SK-N-SH treated with all-trans-retinoic acid at 6 μM for 48 hours (cell line): Measurements from ENCODE around the gene PLEKHA1.

Experiments used
- ATAC-seq: fragments of 200-7000 bp; cut with Tn5 transposase; 3 replicates; pipeline ENCODE4 v1.9.1; 2020; ENCODE audit warnings: mild to moderate bottlenecking, moderate library complexity
- ARNTL ChIP-seq: fragments of 450-650 bp; formaldehyde crosslinking; IDR thresholded peaks from 2 replicates; pipeline ENCODE4 v1.5.0; 2020; ENCODE audit warnings: low read depth, mild to moderate bottlenecking, moderate library complexity, borderline replicate concordance
- CSDC2 ChIP-seq: fragments of 250-450 bp; sonication (Bioruptor Pico); IDR thresholded peaks from 2 replicates; pipeline ENCODE4 v1.5.0; 2020; ENCODE audit warnings: mild to moderate bottlenecking, moderate library complexity
- ESRRG ChIP-seq: fragments of 250-450 bp; sonication (Bioruptor Pico); IDR thresholded peaks from 2 replicates; pipeline ENCODE4 v1.6.1; 2021; ENCODE audit warnings: mild to moderate bottlenecking
- GLIS3 ChIP-seq: fragments of 250-450 bp; sonication (Bioruptor Pico); IDR thresholded peaks from 2 replicates; pipeline ENCODE4 v1.5.0; 2020; ENCODE audit warnings: mild to moderate bottlenecking, moderate library complexity
- ISL1 ChIP-seq: fragments of 250-450 bp; sonication (Bioruptor Pico); IDR thresholded peaks from 2 replicates; pipeline ENCODE4 v2.1.2; 2022; ENCODE audit warnings: mild to moderate bottlenecking, moderate library complexity
- OSR1 ChIP-seq: fragments of 250-450 bp; sonication (Bioruptor Pico); IDR thresholded peaks from 2 replicates; pipeline ENCODE4 v1.8.0; 2022; ENCODE audit warnings: moderate library complexity, mild to moderate bottlenecking, inconsistent platforms
- PPARA ChIP-seq: fragments of 250-450 bp; sonication (Bioruptor Pico); IDR thresholded peaks from 2 replicates; pipeline ENCODE4 v1.5.0; 2020; ENCODE audit warnings: mild to moderate bottlenecking, borderline replicate concordance
- SNAI2 ChIP-seq: fragments of 250-450 bp; sonication (Bioruptor Pico); IDR thresholded peaks from 2 replicates; pipeline ENCODE4 v1.5.0; 2020; ENCODE audit warnings: mild to moderate bottlenecking, moderate library complexity
- TCF4 ChIP-seq: fragments of 250-450 bp; sonication (Bioruptor Pico); IDR thresholded peaks from 2 replicates; pipeline ENCODE4 v1.8.0; 2021; ENCODE audit warnings: mild to moderate bottlenecking, moderate library complexity, borderline replicate concordance
- ZC3H10 ChIP-seq: fragments of 250-450 bp; sonication (Bioruptor Pico); IDR thresholded peaks from 2 replicates; pipeline ENCODE4 v1.5.1; 2021; ENCODE audit warnings: mild to moderate bottlenecking, moderate library complexity
- ZFP3 ChIP-seq: fragments of 250-450 bp; sonication (Bioruptor Pico); IDR thresholded peaks from 2 replicates; pipeline ENCODE4 v1.5.0; 2020; ENCODE audit warnings: mild to moderate bottlenecking, moderate library complexity
- ZNF565 ChIP-seq: fragments of 450-650 bp; formaldehyde crosslinking; conservative IDR thresholded peaks from 2 replicates; pipeline ENCODE4 v1.5.0; 2020; ENCODE audit warnings: low read depth, mild to moderate bottlenecking, moderate library complexity
- ZNF70 ChIP-seq: fragments of 450-650 bp; formaldehyde crosslinking; IDR thresholded peaks from 2 replicates; pipeline ENCODE4 v1.5.0; 2020; ENCODE audit warnings: mild to moderate bottlenecking, moderate library complexity
- ZNF8 ChIP-seq: fragments of 450-650 bp; formaldehyde crosslinking; IDR thresholded peaks from 2 replicates; pipeline ENCODE4 v1.5.0; 2020; ENCODE audit warnings: mild to moderate bottlenecking, moderate library complexity
- TF ChIP-seq, protein P1 (sequence below): fragments of 250-450 bp; sonication (Bioruptor Pico); IDR thresholded peaks from 2 replicates; pipeline ENCODE4 v1.5.0; 2020; ENCODE audit warnings: mild to moderate bottlenecking, moderate library complexity
- TF ChIP-seq, protein P2 (sequence below): fragments of 250-450 bp; sonication (Bioruptor Pico); IDR thresholded peaks from 2 replicates; pipeline ENCODE4 v1.5.1; 2021; ENCODE audit warnings: mild to moderate bottlenecking, moderate library complexity
- TF ChIP-seq, protein P3 (sequence below): fragments of 250-450 bp; sonication (Bioruptor Pico); IDR thresholded peaks from 2 replicates; pipeline ENCODE4 v1.8.0; 2020; ENCODE audit warnings: mild to moderate bottlenecking, moderate library complexity, borderline replicate concordance
- TF ChIP-seq, protein P4 (sequence below): fragments of 250-450 bp; sonication (Bioruptor Pico); IDR thresholded peaks from 2 replicates; pipeline ENCODE4 v1.5.1; 2020; ENCODE audit warnings: low read depth, mild to moderate bottlenecking, moderate library complexity
- TF ChIP-seq, protein P5 (sequence below): fragments of 250-450 bp; sonication (Bioruptor Pico); IDR thresholded peaks from 2 replicates; pipeline ENCODE4 v1.8.0; 2021; ENCODE audit warnings: low read depth, mild to moderate bottlenecking, moderate library complexity, borderline replicate concordance

The PLEKHA1 gene

DNA sequence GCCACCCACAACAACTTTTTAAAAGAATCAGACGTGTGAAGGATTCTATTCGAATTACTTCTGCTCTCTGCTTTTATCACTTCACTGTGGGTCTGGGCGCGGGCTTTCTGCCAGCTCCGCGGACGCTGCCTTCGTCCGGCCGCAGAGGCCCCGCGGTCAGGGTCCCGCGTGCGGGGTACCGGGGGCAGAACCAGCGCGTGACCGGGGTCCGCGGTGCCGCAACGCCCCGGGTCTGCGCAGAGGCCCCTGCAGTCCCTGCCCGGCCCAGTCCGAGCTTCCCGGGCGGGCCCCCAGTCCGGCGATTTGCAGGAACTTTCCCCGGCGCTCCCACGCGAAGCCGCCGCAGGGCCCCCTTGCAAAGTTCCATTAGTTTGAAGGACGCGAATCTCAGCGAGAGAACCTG, 86.4 kb downstream of the PLEKHA1 start:
- TF ChIP-seq, protein P1, sequence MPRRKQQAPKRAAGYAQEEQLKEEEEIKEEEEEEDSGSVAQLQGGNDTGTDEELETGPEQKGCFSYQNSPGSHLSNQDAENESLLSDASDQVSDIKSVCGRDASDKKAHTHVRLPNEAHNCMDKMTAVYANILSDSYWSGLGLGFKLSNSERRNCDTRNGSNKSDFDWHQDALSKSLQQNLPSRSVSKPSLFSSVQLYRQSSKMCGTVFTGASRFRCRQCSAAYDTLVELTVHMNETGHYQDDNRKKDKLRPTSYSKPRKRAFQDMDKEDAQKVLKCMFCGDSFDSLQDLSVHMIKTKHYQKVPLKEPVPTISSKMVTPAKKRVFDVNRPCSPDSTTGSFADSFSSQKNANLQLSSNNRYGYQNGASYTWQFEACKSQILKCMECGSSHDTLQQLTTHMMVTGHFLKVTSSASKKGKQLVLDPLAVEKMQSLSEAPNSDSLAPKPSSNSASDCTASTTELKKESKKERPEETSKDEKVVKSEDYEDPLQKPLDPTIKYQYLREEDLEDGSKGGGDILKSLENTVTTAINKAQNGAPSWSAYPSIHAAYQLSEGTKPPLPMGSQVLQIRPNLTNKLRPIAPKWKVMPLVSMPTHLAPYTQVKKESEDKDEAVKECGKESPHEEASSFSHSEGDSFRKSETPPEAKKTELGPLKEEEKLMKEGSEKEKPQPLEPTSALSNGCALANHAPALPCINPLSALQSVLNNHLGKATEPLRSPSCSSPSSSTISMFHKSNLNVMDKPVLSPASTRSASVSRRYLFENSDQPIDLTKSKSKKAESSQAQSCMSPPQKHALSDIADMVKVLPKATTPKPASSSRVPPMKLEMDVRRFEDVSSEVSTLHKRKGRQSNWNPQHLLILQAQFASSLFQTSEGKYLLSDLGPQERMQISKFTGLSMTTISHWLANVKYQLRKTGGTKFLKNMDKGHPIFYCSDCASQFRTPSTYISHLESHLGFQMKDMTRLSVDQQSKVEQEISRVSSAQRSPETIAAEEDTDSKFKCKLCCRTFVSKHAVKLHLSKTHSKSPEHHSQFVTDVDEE (CRISPR knock-in tag): no peak
- TF ChIP-seq, protein P2, sequence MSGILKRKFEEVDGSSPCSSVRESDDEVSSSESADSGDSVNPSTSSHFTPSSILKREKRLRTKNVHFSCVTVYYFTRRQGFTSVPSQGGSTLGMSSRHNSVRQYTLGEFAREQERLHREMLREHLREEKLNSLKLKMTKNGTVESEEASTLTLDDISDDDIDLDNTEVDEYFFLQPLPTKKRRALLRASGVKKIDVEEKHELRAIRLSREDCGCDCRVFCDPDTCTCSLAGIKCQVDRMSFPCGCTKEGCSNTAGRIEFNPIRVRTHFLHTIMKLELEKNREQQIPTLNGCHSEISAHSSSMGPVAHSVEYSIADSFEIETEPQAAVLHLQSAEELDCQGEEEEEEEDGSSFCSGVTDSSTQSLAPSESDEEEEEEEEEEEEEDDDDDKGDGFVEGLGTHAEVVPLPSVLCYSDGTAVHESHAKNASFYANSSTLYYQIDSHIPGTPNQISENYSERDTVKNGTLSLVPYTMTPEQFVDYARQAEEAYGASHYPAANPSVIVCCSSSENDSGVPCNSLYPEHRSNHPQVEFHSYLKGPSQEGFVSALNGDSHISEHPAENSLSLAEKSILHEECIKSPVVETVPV (CRISPR knock-in tag): no peak
- TF ChIP-seq, protein P3, sequence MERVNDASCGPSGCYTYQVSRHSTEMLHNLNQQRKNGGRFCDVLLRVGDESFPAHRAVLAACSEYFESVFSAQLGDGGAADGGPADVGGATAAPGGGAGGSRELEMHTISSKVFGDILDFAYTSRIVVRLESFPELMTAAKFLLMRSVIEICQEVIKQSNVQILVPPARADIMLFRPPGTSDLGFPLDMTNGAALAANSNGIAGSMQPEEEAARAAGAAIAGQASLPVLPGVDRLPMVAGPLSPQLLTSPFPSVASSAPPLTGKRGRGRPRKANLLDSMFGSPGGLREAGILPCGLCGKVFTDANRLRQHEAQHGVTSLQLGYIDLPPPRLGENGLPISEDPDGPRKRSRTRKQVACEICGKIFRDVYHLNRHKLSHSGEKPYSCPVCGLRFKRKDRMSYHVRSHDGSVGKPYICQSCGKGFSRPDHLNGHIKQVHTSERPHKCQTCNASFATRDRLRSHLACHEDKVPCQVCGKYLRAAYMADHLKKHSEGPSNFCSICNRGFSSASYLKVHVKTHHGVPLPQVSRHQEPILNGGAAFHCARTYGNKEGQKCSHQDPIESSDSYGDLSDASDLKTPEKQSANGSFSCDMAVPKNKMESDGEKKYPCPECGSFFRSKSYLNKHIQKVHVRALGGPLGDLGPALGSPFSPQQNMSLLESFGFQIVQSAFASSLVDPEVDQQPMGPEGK (CRISPR knock-in tag): no peak
- TF ChIP-seq ARNTL (CRISPR knock-in tag) (no peak), ZNF70 (CRISPR knock-in tag) (no peak), SNAI2 (no peak), ZNF8 (CRISPR knock-in tag) (no peak), GLIS3 (CRISPR knock-in tag) (no peak), TCF4 (no peak), ZNF565 (CRISPR knock-in tag) (no peak), ISL1 (CRISPR knock-in tag) (no peak), CSDC2 (no peak), ZC3H10 (CRISPR knock-in tag) (no peak), OSR1 (CRISPR knock-in tag) (no peak), ZFP3 (CRISPR knock-in tag) (no peak), ESRRG (CRISPR knock-in tag) (no peak), PPARA (no peak)
- TF ChIP-seq, protein P4, sequence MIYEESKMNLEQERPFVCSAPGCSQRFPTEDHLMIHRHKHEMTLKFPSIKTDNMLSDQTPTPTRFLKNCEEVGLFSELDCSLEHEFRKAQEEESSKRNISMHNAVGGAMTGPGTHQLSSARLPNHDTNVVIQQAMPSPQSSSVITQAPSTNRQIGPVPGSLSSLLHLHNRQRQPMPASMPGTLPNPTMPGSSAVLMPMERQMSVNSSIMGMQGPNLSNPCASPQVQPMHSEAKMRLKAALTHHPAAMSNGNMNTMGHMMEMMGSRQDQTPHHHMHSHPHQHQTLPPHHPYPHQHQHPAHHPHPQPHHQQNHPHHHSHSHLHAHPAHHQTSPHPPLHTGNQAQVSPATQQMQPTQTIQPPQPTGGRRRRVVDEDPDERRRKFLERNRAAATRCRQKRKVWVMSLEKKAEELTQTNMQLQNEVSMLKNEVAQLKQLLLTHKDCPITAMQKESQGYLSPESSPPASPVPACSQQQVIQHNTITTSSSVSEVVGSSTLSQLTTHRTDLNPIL (CRISPR knock-in tag): no peak
- TF ChIP-seq, protein P5, sequence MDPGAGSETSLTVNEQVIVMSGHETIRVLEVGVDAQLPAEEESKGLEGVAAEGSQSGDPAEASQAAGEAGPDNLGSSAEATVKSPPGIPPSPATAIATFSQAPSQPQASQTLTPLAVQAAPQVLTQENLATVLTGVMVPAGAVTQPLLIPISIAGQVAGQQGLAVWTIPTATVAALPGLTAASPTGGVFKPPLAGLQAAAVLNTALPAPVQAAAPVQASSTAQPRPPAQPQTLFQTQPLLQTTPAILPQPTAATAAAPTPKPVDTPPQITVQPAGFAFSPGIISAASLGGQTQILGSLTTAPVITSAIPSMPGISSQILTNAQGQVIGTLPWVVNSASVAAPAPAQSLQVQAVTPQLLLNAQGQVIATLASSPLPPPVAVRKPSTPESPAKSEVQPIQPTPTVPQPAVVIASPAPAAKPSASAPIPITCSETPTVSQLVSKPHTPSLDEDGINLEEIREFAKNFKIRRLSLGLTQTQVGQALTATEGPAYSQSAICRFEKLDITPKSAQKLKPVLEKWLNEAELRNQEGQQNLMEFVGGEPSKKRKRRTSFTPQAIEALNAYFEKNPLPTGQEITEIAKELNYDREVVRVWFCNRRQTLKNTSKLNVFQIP: no peak
- ATAC-seq: no peak

DNA sequence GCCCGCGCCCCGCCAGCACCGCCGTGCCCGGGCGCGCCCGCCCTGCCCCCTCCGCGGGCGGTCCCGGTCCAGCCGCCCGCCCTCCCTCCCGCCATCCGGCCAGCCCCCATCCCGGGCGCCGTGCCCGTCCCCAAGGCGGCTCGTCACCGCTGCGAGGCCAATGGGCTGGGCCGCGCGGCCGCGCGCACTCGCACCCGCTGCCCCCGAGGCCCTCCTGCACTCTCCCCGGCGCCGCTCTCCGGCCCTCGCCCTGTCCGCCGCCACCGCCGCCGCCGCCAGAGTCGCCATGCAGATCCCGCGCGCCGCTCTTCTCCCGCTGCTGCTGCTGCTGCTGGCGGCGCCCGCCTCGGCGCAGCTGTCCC, 86.8 kb downstream of the PLEKHA1 start, which contains the start of gene HTRA1:
HTRA1 (plus strand) TSS at position 187 of the 362 bp plus-strand sequence; CDS start at position 287, 100 bp downstream.
- ATAC-seq: peak; percentile 43
- TF ChIP-seq OSR1 (CRISPR knock-in tag): no peak
- no peak for TF ChIP-seq ZFP3 (CRISPR knock-in tag)
- no peak for TF ChIP-seq TCF4
- TF ChIP-seq, protein P5: no peak
- no peak for TF ChIP-seq ESRRG (CRISPR knock-in tag)
